ENCODE data around the gene TAF11L11. TPM values are rescaled to one million over a fixed set of nuclear protein-coding genes. Genes with fewer than 3 reads are reported as not detected.
"Not testable (repeated sequence)": the region's sequence is repeated elsewhere in the genome, so short reads cannot be mapped to it uniquely, and the experiment has no call there.

The TAF11L11 gene
- not detected for total RNA-seq (ENCODE audit: unreplicated experiment)
- long read RNA-seq, result 0 reads

- H3K27ac Mint-ChIP-seq (ENCODE audit: unreplicated experiment); H3K4me3 Mint-ChIP-seq (ENCODE audit: unreplicated experiment); H3K4me1 Mint-ChIP-seq (ENCODE audit: unreplicated experiment); DNase-seq (ENCODE audit: low spot score); H3K27me3 Mint-ChIP-seq (ENCODE audit: unreplicated experiment); H3K36me3 Mint-ChIP-seq (ENCODE audit: low read depth, unreplicated experiment); H3K9me3 Mint-ChIP-seq (ENCODE audit: unreplicated experiment): not testable (repeated sequence)
Observed at GRCh38 chr5:17603880-17604279, at the start of gene TAF11L11. Gene TAF11L11 (plus strand): TSS chr5:17604183.

GRCh38 chr5:17585658-17586057, 18.3 kb upstream of the TAF11L11 start, which contains the start of gene TAF11L7:
Gene TAF11L7 (minus strand): TSS chr5:17585758.
- H3K4me3 Mint-ChIP-seq (ENCODE audit: unreplicated experiment); H3K36me3 Mint-ChIP-seq (ENCODE audit: low read depth, unreplicated experiment); DNase-seq (ENCODE audit: low spot score); H3K27me3 Mint-ChIP-seq (ENCODE audit: unreplicated experiment); H3K9me3 Mint-ChIP-seq (ENCODE audit: unreplicated experiment); H3K4me1 Mint-ChIP-seq (ENCODE audit: unreplicated experiment); H3K27ac Mint-ChIP-seq (ENCODE audit: unreplicated experiment): not testable (repeated sequence)

- not testable (repeated sequence) for H3K4me1 Mint-ChIP-seq (ENCODE audit: unreplicated experiment); H3K36me3 Mint-ChIP-seq (ENCODE audit: low read depth, unreplicated experiment); DNase-seq (ENCODE audit: low spot score); H3K27me3 Mint-ChIP-seq (ENCODE audit: unreplicated experiment); H3K27ac Mint-ChIP-seq (ENCODE audit: unreplicated experiment); H3K9me3 Mint-ChIP-seq (ENCODE audit: unreplicated experiment); H3K4me3 Mint-ChIP-seq (ENCODE audit: unreplicated experiment)
Observed at GRCh38 chr5:17590860-17591259, 13.1 kb upstream of the TAF11L11 start, which contains the start of gene TAF11L8. Gene TAF11L8 (minus strand): TSS chr5:17590960.

- H3K4me3 Mint-ChIP-seq (ENCODE audit: unreplicated experiment); H3K9me3 Mint-ChIP-seq (ENCODE audit: unreplicated experiment); H3K4me1 Mint-ChIP-seq (ENCODE audit: unreplicated experiment); H3K27me3 Mint-ChIP-seq (ENCODE audit: unreplicated experiment); DNase-seq (ENCODE audit: low spot score); H3K27ac Mint-ChIP-seq (ENCODE audit: unreplicated experiment); H3K36me3 Mint-ChIP-seq (ENCODE audit: low read depth, unreplicated experiment): not testable (repeated sequence)
Observed at GRCh38 chr5:17594255-17594654, 9.7 kb upstream of the TAF11L11 start, which contains the start of gene TAF11L9. Gene TAF11L9 (minus strand): TSS chr5:17594394.

- not testable (repeated sequence) for H3K4me3 Mint-ChIP-seq (ENCODE audit: unreplicated experiment); H3K27me3 Mint-ChIP-seq (ENCODE audit: unreplicated experiment); H3K9me3 Mint-ChIP-seq (ENCODE audit: unreplicated experiment); H3K27ac Mint-ChIP-seq (ENCODE audit: unreplicated experiment); H3K36me3 Mint-ChIP-seq (ENCODE audit: low read depth, unreplicated experiment); H3K4me1 Mint-ChIP-seq (ENCODE audit: unreplicated experiment); DNase-seq (ENCODE audit: low spot score)
Observed at GRCh38 chr5:17597728-17598127, 6.3 kb upstream of the TAF11L11 start, which contains the start of gene TAF11L10. Gene TAF11L10 (minus strand): TSS chr5:17597828.

- no peak overlapping the region for H3K27ac Mint-ChIP-seq (ENCODE audit: unreplicated experiment)
- H3K27me3 Mint-ChIP-seq (ENCODE audit: unreplicated experiment), result peaks cover 1% of the 10 kb centered on the region
- H3K9me3 Mint-ChIP-seq (ENCODE audit: unreplicated experiment), result peaks cover 4% of the 10 kb centered on the region
- peaks cover 3% of the 10 kb centered on the region for H3K4me1 Mint-ChIP-seq (ENCODE audit: unreplicated experiment)
- no peak for DNase-seq (ENCODE audit: low spot score)
- H3K36me3 Mint-ChIP-seq (ENCODE audit: low read depth, unreplicated experiment), result no peaks in the 10 kb centered on the region
- no peak overlapping the region for H3K4me3 Mint-ChIP-seq (ENCODE audit: unreplicated experiment)
- no peak for TF ChIP-seq CTCF (IDR thresholded peaks at IDR 0.05; ENCODE audit: unreplicated experiment)
Observed at GRCh38 chr5:17604951-17605350, 968 bp downstream of the TAF11L11 start.

- H3K4me1 Mint-ChIP-seq (ENCODE audit: unreplicated experiment); H3K4me3 Mint-ChIP-seq (ENCODE audit: unreplicated experiment); H3K36me3 Mint-ChIP-seq (ENCODE audit: low read depth, unreplicated experiment); H3K27ac Mint-ChIP-seq (ENCODE audit: unreplicated experiment); H3K9me3 Mint-ChIP-seq (ENCODE audit: unreplicated experiment); H3K27me3 Mint-ChIP-seq (ENCODE audit: unreplicated experiment); DNase-seq (ENCODE audit: low spot score): not testable (repeated sequence)
Observed at GRCh38 chr5:17607461-17607860, 3.5 kb downstream of the TAF11L11 start.

GRCh38 chr5:17610092-17610491, 6.1 kb downstream of the TAF11L11 start, which contains the start of gene TAF11L12:
Gene TAF11L12 (plus strand): TSS chr5:17610392.
- not testable (repeated sequence) for H3K4me1 Mint-ChIP-seq (ENCODE audit: unreplicated experiment); H3K27me3 Mint-ChIP-seq (ENCODE audit: unreplicated experiment); H3K4me3 Mint-ChIP-seq (ENCODE audit: unreplicated experiment); H3K9me3 Mint-ChIP-seq (ENCODE audit: unreplicated experiment); H3K36me3 Mint-ChIP-seq (ENCODE audit: low read depth, unreplicated experiment); H3K27ac Mint-ChIP-seq (ENCODE audit: unreplicated experiment); DNase-seq (ENCODE audit: low spot score)

Measured in endothelial cell (in vitro differentiated cells).